Measurements from ENCODE around the gene TPST1.

DNA sequence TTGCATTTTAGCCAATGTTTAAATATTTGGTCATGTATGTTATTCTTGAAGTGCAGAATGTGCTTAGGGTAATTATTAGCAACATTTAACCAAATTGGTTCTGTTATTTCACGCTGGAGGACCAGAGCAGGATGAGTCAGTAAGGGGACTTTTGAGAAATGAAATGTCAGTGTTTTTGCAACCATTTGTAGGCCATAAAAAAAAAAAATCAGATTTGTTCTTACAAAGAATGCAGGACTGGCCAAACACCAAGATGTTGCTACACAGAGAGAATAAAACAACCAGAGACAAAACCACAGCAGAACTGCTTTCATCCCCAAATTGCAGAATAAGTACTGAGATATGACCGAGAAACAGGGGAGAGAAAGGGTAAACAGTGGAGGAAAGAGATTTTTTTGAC is 62.1 kb downstream of the TPST1 start:
- TF ChIP-seq CTCF (conservative IDR thresholded peaks at IDR 0.05) = no peak
- TF ChIP-seq ZFX (IDR thresholded peaks at IDR 0.05) = no peak

Measured in C4-2B (cell line).